ENCODE data around the gene IMMP2L.

Gene IMMP2L

DNA sequence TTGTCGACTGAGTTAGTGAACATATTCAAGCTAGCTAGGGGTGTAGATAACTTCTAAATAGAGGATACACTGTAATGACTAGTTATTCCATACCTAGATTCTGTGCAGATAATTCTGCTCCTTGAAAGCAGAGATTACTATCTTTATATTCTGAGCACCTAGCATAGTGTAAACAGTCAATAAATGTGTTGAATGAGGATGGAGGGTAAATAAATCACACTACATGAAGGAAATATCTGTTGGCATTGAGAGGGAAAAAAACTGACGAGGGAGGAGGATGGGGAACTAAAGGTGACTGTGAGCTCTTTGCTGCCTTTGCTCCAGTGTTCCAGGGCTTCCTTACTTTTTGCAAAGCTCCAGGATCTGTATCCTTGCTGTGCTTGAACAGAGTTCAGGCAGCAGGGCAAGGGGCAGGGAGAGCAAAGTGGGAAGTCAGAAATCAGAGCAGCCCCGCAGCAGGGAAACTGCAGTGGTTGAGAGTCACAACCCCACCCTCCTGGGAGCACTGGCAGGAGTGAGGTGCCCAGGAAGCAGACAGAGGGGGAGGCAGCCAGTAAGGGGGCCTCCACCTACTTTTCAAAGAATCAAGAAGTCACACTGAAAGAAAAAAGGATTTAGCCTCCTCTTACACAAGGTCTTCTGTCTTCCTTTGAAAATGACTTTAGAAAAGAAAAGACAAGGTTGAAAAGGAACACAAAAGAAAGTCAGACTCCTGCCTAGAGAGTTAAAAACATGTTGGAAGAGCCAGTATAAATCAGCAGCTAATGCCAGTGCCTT lies 543.1 kb downstream of the IMMP2L start:
- DNase-seq, result no peak

DNA sequence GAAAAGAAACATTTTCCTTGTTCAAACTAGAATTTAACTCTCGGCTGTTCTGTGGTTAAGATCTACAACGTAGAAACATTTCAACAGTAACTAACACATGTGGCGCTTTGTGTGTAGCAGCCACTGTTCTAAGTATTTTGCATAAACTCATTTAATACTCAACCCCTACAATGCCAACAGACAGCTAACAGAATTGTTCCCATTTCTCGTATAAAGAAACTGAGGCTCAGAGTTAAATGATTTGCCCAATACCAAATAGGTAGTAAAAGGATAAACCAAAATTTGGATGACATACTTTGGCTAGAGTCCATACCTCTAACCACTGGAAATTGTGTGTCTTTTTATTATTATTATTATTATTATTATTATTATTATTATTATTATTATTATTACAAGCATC lies 543.8 kb downstream of the IMMP2L start:
- no peak for DNase-seq

DNA sequence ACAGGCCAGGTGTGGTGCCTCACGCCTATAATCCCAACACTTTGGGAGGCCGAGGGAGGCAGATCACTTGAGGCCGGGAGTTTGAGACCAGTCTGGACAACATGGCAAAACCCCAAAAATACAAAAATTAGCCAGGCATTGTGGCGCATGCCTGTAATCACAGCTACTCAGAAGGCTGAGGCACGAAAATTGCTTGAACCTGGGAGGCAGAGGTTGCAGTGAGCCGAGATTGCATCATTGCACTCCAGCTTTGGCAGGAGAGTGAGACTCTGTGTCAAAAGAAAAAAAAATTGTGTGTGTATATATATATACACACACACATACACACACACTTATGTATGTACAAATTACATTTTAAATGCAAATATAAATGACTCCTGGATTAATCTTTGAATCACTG lies 548.2 kb downstream of the IMMP2L start:
- DNase-seq, result no peak

DNA sequence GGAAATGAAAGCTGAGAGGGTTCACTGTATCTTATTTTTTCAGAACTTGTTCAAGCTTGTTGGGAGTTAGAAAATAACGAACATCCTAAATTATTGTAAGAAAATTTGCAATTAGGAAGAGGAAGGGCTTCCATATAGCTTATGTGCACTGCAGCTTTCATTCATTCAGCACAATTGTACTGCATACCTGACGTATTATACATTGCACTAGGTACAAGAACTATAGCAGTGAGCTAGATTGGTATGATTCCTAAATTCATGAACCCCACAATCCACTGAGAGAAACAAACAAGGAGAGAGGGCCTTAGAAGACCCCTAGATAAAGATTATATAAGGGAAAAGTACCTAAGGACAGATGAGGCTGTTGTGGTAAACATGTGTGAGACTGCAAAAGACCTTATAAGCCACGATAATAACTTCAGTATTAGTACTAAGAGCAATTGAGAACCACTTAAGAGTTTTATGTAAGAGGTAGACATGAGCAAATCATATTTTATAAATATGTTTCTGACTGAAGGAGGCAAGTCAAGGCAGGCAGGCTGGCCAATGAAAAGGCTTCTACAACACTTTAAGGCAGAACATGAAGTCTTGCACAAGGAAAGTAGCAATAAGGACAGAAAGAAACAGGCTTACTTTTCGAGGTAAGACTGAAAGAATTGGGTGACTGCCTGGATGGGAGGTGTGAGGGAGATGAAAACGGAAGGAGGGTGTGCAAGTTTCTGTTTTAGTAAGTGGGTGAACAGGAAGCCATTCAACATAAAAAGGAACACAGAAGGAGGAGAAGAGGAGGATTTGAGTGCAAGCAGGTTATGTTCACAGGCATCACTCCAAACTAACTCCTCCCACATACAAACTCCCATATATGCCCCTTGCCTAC lies 549.3 kb downstream of the IMMP2L start:
- no peak for DNase-seq

DNA sequence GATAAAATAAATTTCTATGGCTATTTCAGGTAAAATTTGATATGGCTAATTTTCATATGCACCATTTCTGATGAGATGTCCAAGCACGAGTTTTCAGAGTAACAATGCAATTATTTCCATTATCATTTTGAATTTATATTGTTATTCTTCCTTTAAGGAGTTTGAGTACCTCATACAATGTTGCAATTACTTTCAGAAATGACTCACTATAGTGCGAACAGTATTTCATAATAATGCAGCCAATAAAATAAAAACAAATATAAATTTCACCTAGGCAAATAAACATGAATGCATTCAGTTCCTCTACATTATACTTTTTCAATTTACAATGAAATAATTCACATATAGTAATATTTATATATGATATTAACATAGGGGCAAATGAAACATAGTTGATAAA lies 550.1 kb downstream of the IMMP2L start:
- DNase-seq, result no peak

DNA sequence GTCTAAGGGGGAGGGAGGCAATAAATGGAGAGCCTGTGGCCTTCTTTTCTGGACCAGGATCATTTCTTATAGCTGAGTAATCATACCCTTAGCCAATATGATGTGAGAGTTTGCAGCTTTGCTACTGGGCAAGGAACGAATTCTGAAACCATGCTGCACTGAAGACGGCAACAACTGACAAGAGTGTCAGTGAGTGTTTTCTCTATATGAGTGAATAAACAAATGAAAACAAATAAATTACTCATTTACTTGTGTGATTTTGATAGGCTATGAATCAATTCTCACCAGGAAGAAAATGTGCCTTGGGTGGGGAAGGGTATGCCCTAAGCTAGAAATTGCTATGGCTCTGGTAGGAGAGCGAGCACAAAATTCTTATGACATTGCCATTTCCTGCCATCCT lies 550.8 kb downstream of the IMMP2L start:
- no peak for DNase-seq

DNA sequence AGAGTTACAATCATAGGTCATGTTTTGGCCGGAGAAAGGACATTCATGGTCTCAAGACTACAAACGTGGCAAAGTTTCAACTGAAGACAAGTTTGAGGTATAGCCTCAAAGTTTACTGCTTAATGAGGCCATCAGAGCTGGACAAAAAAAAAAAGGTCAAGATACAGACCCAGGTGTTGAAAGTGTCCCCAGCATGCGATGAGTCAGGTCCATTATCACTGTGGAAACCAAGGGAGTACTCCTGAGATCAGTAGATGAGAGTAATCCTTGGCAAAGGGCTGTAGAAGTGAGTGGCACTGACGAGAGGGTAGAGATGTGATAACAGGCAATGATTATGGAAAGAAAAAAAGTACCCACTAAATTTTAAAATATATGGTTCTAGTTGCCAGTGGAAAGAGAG lies 551.5 kb downstream of the IMMP2L start:
- DNase-seq, result no peak

DNA sequence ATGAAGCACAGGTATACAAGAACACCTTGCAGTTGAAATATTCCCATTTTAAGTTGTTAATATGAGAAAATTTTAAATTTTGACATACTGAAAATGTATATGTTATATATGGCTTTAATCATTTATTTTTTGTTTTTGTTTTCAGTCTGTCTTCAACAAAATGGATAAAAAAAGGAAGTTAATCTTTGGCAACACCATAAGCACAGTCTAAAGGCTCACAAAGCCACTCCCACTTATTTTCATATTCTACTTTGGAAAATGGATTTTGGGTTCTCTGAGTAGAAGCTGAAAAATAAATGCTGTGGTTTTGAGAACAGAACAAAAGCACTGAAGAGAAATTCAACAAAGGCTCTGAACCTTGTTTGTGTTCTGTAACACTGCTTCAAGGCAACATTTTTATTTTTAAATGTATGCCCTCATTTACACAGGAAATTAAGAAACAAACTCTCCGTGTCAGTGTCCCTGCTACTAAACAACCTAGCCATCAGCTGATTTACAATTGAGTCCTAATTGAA lies 552.7 kb downstream of the IMMP2L start:
- no peak for DNase-seq

DNA sequence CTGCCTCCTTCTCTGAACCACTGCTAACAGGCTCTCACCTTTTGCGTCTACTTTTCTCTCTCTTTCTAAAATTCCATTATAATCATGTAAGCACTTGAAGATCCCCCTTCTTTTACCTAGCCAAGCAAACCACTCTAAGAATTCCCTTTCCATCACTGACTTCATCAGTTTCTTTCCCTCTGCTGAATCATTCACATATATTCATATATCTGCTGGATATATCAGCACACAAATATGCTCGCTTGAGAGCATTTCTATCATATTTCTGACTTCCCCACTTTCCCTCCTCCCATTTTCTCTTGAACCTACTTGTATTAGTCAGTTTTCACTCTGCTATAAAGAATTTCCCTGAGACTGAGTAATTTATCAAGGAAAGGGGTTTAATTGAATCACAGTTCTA lies 555.6 kb downstream of the IMMP2L start:
- no peak for DNase-seq

DNA sequence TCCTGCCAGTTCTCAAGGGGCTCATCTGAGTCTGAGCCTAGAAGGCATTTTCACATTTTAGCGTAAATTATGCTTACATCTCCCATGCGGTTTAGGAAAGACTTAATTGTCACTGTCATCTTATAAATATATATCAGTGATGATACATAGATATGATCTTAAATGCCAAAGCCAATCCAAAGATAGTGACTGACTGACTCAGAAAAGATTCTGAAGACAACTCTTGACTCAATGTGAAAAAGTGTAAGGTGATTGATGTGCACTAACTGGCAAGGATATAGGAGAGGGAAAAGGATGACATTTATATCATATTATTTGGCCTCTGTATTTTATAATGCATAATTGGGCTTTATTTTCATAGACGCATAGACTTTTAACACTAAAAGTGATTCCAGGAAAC lies 556.3 kb downstream of the IMMP2L start:
- no peak for DNase-seq

DNA sequence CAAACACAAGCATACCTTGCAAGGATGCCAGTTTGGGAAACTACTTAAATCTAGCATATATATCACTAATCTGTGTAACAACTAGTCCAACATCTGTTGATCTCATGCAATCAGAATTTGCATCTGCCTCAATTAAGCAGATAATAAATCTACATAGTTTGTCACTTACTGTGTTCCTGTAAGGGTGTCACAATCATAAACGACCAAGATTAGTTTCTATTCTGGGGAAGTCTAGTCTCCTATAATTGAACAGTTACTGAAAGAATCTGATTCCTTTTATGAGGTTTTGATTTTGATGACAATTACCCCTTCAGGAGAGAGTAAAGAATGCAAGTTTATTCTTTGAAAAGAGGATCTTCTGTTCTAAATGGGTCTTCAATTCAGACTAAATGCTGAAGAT lies 556.8 kb downstream of the IMMP2L start:
- DNase-seq, result no peak

DNA sequence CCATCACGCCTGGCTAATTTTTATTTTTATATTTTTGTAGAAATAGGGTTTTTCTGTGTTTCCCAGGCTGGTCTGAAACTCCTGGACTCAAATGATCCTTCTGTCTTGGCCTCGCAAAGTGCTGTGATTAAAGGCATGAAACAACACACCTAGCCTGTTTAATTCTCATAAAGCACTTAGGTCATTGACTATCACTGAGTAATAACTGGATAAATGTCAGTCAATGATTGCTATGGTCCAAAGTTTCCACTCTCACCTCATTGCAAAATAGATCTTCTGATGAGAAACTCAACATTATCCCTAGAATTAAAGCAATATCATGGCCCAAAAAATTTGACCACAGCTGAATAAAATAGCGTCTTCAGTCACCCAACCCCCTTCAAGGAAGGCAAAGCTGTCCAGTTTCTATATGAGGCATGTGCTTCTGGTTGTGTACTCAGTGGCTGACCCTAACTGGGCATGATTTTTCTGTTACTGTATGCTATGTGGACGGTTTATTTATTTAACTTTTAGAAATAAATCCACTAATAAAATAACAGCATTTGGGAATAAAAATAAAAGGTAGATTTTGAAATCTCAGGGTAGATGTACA lies 557.9 kb downstream of the IMMP2L start:
- no peak for DNase-seq

DNA sequence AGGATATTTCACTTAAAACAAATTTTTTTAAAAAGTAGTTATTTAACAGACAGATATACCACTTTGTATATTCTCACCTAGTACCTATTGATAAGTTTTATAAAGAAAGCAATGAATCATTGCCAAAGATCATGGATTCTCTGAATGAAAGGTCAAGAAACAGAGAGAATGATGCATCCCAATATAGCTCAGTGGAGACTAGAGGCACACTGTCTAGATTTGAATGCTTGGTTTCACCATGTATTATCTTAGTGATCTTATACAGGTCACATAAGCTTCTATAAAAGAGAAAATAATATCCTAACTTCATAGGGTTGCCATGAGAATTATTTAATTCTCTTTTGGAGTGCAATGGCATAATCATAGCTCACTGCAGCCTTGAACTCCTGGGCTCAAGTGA lies 558.4 kb downstream of the IMMP2L start:
- no peak for DNase-seq

DNA sequence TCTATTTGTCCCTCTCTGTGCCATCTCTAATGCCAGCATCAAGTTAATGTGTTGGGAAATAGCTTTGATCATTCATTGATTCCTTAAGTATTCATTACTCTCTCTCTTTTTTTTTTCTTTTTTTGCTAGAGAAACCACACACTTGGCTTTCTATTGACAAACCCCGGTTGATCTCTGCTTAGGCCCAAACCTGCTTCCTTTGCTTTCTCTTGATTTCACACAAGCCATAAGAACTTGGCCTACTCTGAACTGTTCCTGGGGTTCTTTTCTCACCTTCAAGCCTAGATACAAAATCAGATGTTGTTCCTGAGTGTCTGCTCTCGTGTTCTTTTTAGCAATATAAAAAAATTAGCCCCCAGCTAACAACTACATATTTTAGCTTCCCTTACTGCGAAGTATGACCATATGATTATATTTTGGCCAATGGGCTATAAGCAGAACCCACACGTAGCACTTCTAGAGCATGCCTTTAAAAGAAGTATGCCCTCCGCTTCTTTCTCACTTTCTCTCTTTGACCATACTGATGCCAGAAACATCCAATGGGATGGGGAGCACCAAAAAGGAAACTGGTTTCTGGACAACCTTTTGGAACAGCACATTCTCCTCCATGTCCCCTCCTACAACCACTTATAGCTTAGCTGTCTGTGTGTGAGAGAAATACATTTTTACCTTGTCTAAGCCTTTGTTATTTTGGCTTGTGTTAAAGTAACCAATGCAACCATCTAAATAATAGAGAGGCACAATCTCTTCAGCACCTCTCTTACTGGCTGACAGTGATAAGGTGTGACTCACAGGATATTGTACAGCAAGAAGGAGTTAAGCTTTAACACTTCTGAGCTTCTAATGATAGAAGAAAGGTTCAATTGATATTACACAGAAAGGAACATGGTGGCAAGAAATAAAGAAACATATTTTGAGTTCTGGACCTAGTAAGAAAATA lies 568.0 kb downstream of the IMMP2L start:
- DNase-seq, result no peak

DNA sequence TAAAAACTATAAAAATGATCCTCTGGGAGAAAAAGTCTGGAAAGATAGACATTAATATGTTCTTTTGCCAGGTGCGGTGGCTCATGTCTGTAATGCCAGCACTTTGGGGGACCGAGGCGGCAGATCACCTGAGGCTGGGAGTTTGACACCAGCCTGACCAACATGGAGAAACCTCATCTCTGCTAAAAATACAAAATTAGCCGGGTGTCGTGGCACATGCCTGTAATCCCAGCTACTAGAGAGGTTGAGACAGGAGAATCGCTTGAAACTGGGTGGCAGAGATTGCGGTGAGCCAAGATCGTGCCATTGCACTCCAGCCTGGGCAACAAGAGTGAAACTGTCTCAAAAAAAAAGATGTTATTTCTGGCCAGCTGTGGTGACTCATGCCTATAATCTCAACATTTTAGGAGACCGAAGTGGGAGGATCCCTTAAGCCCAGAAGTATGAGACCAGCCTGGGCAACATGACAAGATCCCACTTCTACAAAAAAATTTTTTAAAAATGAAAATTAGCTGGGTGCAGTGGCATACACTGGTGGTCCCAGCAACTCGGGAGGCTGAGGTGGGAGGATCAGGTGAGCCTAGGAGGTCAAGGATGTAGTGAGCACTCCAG lies 573.3 kb downstream of the IMMP2L start:
- DNase-seq, result no peak

DNA sequence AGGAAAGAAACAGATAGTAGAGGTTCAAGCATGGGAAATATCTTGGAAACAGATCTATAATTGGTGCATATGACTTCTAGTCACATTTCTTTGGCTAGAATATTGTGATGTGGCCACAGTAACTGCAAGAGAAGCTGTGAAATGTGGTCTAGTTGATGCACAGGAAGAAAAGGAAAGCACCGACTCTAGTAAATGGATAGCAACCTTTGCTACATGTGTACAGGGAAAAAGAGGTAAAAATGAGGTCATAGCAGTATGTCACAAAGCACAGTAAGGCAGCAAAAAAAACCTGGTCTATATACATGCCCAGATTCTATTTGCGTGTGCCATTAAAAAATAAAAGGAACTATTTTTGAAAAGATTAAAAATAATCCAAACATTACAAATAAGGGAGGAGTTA lies 573.9 kb downstream of the IMMP2L start:
- no peak for DNase-seq

DNA sequence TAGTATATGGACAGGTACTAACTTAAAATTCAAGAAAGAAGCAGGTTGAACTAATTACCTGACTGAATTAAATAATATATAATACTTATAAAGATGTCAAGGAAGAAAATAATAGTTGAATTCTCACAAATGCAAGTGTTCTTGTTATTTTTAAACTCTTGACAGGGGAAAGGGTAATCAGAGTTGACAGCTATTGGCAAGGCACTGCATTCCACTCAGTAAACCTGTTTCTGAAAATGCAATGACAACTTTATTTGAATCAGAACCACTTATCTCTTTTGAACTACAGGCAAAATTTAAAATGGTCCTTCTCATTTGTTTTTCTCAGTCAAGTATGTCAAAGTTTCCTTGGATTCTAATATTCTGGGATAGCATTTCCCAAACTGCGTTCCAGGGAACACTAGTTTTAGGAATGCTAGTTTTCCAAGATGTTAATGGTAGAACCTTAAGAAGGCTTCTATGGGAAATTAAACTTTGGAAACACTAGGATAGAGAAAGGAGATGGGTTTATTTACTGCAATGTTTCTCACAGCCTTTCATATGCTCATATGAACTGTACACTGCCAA lies 575.1 kb downstream of the IMMP2L start:
- DNase-seq, result no peak

DNA sequence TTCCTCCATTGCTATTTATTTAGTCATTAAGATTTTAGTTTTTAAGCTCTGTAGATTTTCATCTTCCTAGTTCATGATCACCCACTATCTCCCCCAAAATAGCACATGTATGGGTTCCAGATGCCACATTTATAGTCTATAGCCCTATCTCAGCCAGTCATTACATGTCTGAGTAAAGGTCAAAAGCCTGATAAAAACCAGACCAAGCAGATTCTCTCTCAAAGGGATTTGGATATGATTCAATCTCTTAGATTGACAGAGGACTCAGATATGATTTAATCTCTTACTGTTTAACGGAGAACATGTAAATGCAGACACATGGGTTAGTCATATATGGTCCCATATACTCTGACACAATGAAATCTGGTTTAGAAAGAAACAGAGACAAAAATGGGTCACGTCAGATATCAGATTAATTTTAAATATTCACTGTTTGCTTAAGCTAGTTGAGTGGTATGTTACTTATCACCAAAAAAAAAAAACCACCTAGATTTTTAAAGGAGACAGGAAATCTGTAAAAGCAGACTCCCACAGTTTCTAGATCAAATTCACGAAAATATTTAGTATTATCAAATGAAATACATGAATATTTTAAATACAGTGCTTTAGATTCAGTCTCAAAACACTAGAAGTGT lies 578.4 kb downstream of the IMMP2L start:
- no peak for DNase-seq

DNA sequence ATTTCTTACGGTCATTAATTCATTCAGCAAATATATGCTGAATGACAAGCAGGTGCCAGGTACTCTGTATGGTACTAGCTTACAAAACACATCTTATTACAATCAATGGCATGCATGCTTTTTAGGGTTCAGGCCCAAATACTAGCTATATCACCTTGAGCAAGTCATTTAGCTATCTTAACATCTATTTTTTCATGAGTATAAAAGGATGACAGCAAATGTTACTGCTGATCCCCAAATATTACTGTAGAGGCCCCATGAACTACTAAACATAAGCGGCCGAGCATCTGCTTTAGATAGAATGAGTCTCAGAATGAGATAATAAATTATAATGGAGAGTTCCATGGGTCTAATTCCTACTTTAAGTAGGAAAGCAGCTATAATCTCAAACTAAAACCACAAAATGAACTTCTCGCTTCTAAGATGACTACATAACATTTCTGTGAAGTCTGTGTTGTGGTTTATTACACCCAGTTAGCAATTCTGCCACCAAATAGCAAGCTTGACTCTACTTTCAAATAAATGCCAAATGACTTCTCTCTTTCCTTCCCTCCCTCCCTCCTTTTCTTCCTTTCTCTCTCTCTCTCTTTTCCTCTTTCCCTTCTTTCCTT lies 585.1 kb downstream of the IMMP2L start:
- DNase-seq, result no peak

DNA sequence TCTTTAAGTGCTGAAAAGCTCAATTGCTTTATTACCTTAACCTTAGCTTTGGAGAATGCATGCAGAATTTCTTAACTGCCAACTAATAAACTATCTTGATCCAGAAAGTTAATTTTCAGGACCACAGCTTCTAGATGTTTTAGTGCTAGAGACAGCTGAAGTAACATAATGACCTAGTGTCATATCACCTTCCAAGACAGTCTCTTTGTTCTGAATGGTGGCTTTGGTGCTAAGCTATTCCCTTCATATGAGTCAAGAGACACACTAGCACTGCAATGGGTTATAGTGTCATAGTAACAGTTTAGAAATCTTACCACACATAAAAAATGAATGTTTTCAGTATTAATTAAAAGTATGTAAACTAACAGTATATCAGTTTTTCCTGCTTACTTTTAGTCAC lies 586.8 kb downstream of the IMMP2L start:
- DNase-seq, result no peak

DNA sequence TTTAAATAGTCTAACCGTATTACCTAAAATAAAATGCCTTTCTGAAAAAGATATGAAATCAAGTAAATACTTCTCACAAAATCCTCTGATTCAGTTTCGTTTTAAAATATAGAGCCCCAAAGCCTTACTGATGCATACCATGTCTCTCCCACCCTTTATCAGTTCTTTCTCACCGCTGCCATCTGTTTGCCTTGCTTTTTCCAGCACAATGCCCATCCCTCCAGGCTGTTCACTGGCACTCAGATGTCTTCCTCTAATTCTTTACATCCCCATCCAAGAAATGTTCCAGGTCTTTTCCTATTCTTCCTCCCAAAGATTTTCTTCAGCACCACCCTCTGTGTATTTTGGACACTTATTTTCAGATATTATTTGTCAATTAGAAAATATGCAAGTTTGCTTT lies 587.9 kb downstream of the IMMP2L start:
- no peak for DNase-seq

Measured in hippocampal formation (tissue), 2 donors.